Liver (tissue), 9 donors: Measurements from ENCODE around the gene LIMS1. TPM values are rescaled to one million over a fixed set of nuclear protein-coding genes. Genes with fewer than 3 reads are reported as not detected.

ENCODE experiments used
- DNase-seq: peaks from one replicate; pipeline ENCODE4 v3.0.0-alpha.2; 2017; ENCODE audit warnings: low spot score
- H3K27ac ChIP-seq, 2 donors: one replicate each; pipeline ENCODE4 v1.7.0; 2013; ENCODE audit warnings: inconsistent platforms in 2 of 2, low read length in 2 of 2, control low read depth in 1 of 2, low read depth in 1 of 2, mild to moderate bottlenecking in 1 of 2
- H3K27me3 ChIP-seq, 4 donors: one replicate each; pipeline versions ENCODE4 v1.6.1 to v1.7.0; 2013; ENCODE audit warnings: low read length in 3 of 4, inconsistent platforms in 1 of 4, mild to moderate bottlenecking in 1 of 4, moderate library complexity in 1 of 4; ENCODE audit not compliant: control insufficient read depth in 4 of 4, insufficient read depth in 4 of 4
- H3K36me3 ChIP-seq, 4 donors: one replicate each; pipeline versions ENCODE4 v1.6.1 to v1.7.0; 2013; ENCODE audit warnings: low read length in 3 of 4, mild to moderate bottlenecking in 3 of 4, low read depth in 1 of 4, moderate library complexity in 1 of 4; ENCODE audit not compliant: control insufficient read depth in 4 of 4, insufficient read depth in 3 of 4
- H3K4me1 ChIP-seq, 4 donors: one replicate each; pipeline versions ENCODE4 v1.6.1 to v1.7.0; 2013; ENCODE audit warnings: low read length in 3 of 4, mild to moderate bottlenecking in 3 of 4, moderate library complexity in 1 of 4; ENCODE audit not compliant: control insufficient read depth in 4 of 4, insufficient read depth in 4 of 4
- H3K4me3 ChIP-seq, 3 donors: one replicate each; pipeline versions ENCODE4 v1.6.1 to v1.7.0; 2013; ENCODE audit warnings: low read length in 3 of 3, control low read depth in 1 of 3, low read depth in 1 of 3, mild to moderate bottlenecking in 1 of 3
- H3K9ac ChIP-seq, 2 donors: one replicate each; pipeline ENCODE4 v1.7.0; 2013; ENCODE audit warnings: low read length in 2 of 2, mild to moderate bottlenecking in 2 of 2, moderate library complexity in 2 of 2, control low read depth in 1 of 2, low read depth in 1 of 2
- H3K9me3 ChIP-seq, 4 donors: one replicate each; pipeline versions ENCODE4 v1.6.1 to v1.7.0; 2013; ENCODE audit warnings: low read length in 3 of 4; ENCODE audit not compliant: control insufficient read depth in 4 of 4
- ATF3 ChIP-seq: IDR thresholded peaks from 2 replicates; pipeline ENCODE4 v1.6.1; 2016; ENCODE audit warnings: antibody characterized with exemption
- CTCF ChIP-seq: fragments of 150-350 bp; IDR thresholded peaks from 2 replicates; pipeline ENCODE4 v1.5.1; 2017; ENCODE audit warnings: improper control_type of control experiment, low read depth, low read length; ENCODE audit not compliant: missing input control
- EGR1 ChIP-seq, 2 donors: IDR thresholded peaks; 2 replicates each; pipeline ENCODE4 v1.6.1; 2016 to 2018; ENCODE audit warnings: antibody characterized with exemption in 2 of 2, low read depth in 2 of 2
- GABPA ChIP-seq, 2 donors: IDR thresholded peaks in 1 of 2; conservative IDR thresholded peaks in 1 of 2; 2 replicates each; pipeline ENCODE4 v1.6.1; 2016; ENCODE audit warnings: antibody characterized with exemption in 2 of 2, mild to moderate bottlenecking in 1 of 2, moderate library complexity in 1 of 2
- HNF4G ChIP-seq: IDR thresholded peaks from 2 replicates; pipeline ENCODE4 v1.6.1; 2016; ENCODE audit warnings: antibody characterized with exemption
- JUND ChIP-seq, 2 donors: IDR thresholded peaks; 2 replicates each; pipeline ENCODE4 v1.6.1; 2016; ENCODE audit warnings: antibody characterized with exemption in 2 of 2
- MAX ChIP-seq: IDR thresholded peaks from 2 replicates; pipeline ENCODE4 v1.6.1; 2016; ENCODE audit warnings: antibody characterized with exemption
- NR2F2 ChIP-seq: IDR thresholded peaks from 2 replicates; pipeline ENCODE4 v1.6.1; 2016; ENCODE audit warnings: antibody characterized with exemption
- REST ChIP-seq: IDR thresholded peaks from 2 replicates; pipeline ENCODE4 v1.6.1; 2016; ENCODE audit warnings: antibody characterized with exemption, mild to moderate bottlenecking
- RXRA ChIP-seq, 2 donors: IDR thresholded peaks; 2 replicates each; pipeline ENCODE4 v1.6.1; 2017 to 2018; ENCODE audit warnings: antibody characterized with exemption in 2 of 2, mild to moderate bottlenecking in 1 of 2
- SP1 ChIP-seq: IDR thresholded peaks from 2 replicates; pipeline ENCODE4 v1.6.1; 2018; ENCODE audit warnings: antibody characterized with exemption, mild to moderate bottlenecking
- TAF1 ChIP-seq: conservative IDR thresholded peaks from 2 replicates; pipeline ENCODE4 v1.6.1; 2016; ENCODE audit warnings: antibody characterized with exemption, mild to moderate bottlenecking
- YY1 ChIP-seq: IDR thresholded peaks from 2 replicates; pipeline ENCODE4 v1.6.1; 2016; ENCODE audit warnings: antibody characterized with exemption, mild to moderate bottlenecking
- ZBTB33 ChIP-seq: IDR thresholded peaks from 2 replicates; pipeline ENCODE4 v1.6.1; 2016; ENCODE audit warnings: antibody characterized with exemption
- WGBS: extraction: QIAGEN DNeasy Blood & Tissue Kit; methylation state at CpG from one replicate; pipeline ENCODE4 v1.1.7; 2013; 5-methylcytosine and 5-hydroxymethylcytosine counted together
- polyA plus RNA-seq, 2 donors: library from polyadenylated mRNA; stranded (reverse) in 1 of 2; unstranded in 1 of 2; fragments of 200-250 nt in 1 of 2; fragments of >200 nt in 1 of 2; fragmentation: Nextera tagmentation in 1 of 2; extraction: Ambion mirVana in 1 of 2; gene quantifications; one replicate each; pipeline versions ENCODE4 v1.2.1 to v1.2.3, GENCODE V29; 2013 to 2015
- total RNA-seq, 2 donors: library from RNA; depleted of rRNA; stranded (reverse); fragments of >200 nt; gene quantifications; one replicate each; pipeline ENCODE4 v1.2.3, GENCODE V29; 2014
- donor health status: healthy.
- donor health status: healthy.
- donor health status: healthy.
- donor health status: healthy.
- donor health status: healthy.

LIMS1 gene
- total and polyA plus RNA-seq, 4 donors, result 10.2 to 37.1 (median 22.1) TPM

GRCh38 chr2:108625186-108625827 is 91.0 kb downstream of the LIMS1 start:
- peaks cover 0 to 4% (median 0%) of the 10 kb centered on the region in 4 donors for H3K4me1 ChIP-seq
- no peak overlapping the region for H3K9ac ChIP-seq
- H3K4me3 ChIP-seq, result no peak overlapping the region
- no peaks in the 10 kb centered on the region for H3K36me3 ChIP-seq
- H3K27me3 ChIP-seq, result no peaks in the 10 kb centered on the region
- WGBS, result 88% methylated on average over 5 of the region's 5 CpGs
- H3K27ac ChIP-seq, result no peak overlapping the region
- TF ChIP-seq ATF3 (no peak), GABPA (IDR thresholded peaks at IDR 0.05 in 1 of 2, conservative IDR thresholded peaks at IDR 0.05 in 1 of 2) (no peak), JUND (IDR thresholded peaks at IDR 0.05) (no peak), YY1 (no peak), ZBTB33 (no peak), SP1 (no peak), RXRA (IDR thresholded peaks at IDR 0.05) (no peak), MAX (no peak), EGR1 (IDR thresholded peaks at IDR 0.05; ENCODE audit: low read depth in 2 of 2) (no peak), HNF4G (no peak)
- DNase-seq, result no peak
- H3K9me3 ChIP-seq, result no peaks in the 10 kb centered on the region

- no peaks in the 10 kb centered on the region for H3K36me3 ChIP-seq
- H3K4me3 ChIP-seq, result no peak overlapping the region
- H3K9ac ChIP-seq, result no peak overlapping the region
- no peaks in the 10 kb centered on the region for H3K27me3 ChIP-seq
- DNase-seq, result no peak
- H3K27ac ChIP-seq, result no peak overlapping the region
- no peaks in the 10 kb centered on the region for H3K9me3 ChIP-seq
- peaks cover 0 to 3% (median 0%) of the 10 kb centered on the region in 4 donors for H3K4me1 ChIP-seq
- 83% methylated on average over 2 of the region's 2 CpGs for WGBS
- no peak for TF ChIP-seq CTCF
- no peak for TF ChIP-seq TAF1
- TF ChIP-seq ATF3, result no peak
Observed at GRCh38 chr2:108625828-108626195, 91.5 kb downstream of the LIMS1 start.

GRCh38 chr2:108626995-108627394 is 92.7 kb downstream of the LIMS1 start:
- DNase-seq, result no peak
- H3K27me3 ChIP-seq, result no peaks in the 10 kb centered on the region
- no peaks in the 10 kb centered on the region for H3K4me1 ChIP-seq
- H3K36me3 ChIP-seq, result no peaks in the 10 kb centered on the region
- no peak overlapping the region for H3K27ac ChIP-seq
- no peaks in the 10 kb centered on the region for H3K9me3 ChIP-seq
- no peak overlapping the region for H3K9ac ChIP-seq
- no peak overlapping the region for H3K4me3 ChIP-seq
- WGBS, result 91% methylated on average over 2 of the region's 2 CpGs
- no peak for TF ChIP-seq CTCF
- no peak for TF ChIP-seq NR2F2
- no peak for TF ChIP-seq REST
- no peak for TF ChIP-seq ZBTB33
